Natural killer cell (primary cell): ENCODE data around the gene MTUS2. TPM values are rescaled to one million over a fixed set of nuclear protein-coding genes. Genes with fewer than 3 reads are reported as not detected.

Experiments
- ATAC-seq, 3 donors: fragments of 150-1000 bp in 2 of 3; fragments of 200-7000 bp in 1 of 3; cut with Tn5 transposase; 1 replicate in 1 of 3; 2 replicates in 2 of 3; pipeline ENCODE4 v1.10.0; 2021; ENCODE audit warnings: mild to moderate bottlenecking in 2 of 3, moderate library complexity in 2 of 3
- DNase-seq, 2 donors: peaks; one replicate each; pipeline versions ENCODE4 v3.0.0 to v3.0.0-alpha.2; 2013 to 2021; ENCODE audit warnings: mixed read lengths in 1 of 2
- H3K27ac ChIP-seq: one replicate; pipeline ENCODE4 v1.5.1; 2013; ENCODE audit warnings: mild to moderate bottlenecking, low read length
- H3K27me3 ChIP-seq: one replicate; pipeline ENCODE4 v1.6.1; 2013; ENCODE audit warnings: low read length; ENCODE audit not compliant: control insufficient read depth, insufficient read depth
- H3K36me3 ChIP-seq: one replicate; pipeline ENCODE4 v1.6.1; 2013; ENCODE audit warnings: low read length; ENCODE audit not compliant: control insufficient read depth, insufficient read depth
- H3K4me1 ChIP-seq: one replicate; pipeline ENCODE4 v1.6.1; 2013; ENCODE audit warnings: low read length; ENCODE audit not compliant: control insufficient read depth, insufficient read depth
- H3K4me3 ChIP-seq: one replicate; pipeline ENCODE4 v1.5.1; 2013; ENCODE audit warnings: low read length
- H3K9me3 ChIP-seq: one replicate; pipeline ENCODE4 v1.6.1; 2013; ENCODE audit warnings: low read length; ENCODE audit not compliant: control insufficient read depth, insufficient read depth
- H3K27ac Mint-ChIP-seq, 2 donors: one replicate each; pipeline ENCODE4 v1.8.0; 2022; ENCODE audit warnings: mild to moderate bottlenecking in 2 of 2, mixed read lengths in 2 of 2, moderate library complexity in 1 of 2
- H3K27me3 Mint-ChIP-seq, 2 donors: one replicate each; pipeline ENCODE4 v1.8.0; 2022; ENCODE audit warnings: low read depth in 2 of 2, mixed read lengths in 2 of 2
- H3K36me3 Mint-ChIP-seq: one replicate; pipeline ENCODE4 v1.8.0; 2022; ENCODE audit warnings: mixed read lengths
- H3K4me1 Mint-ChIP-seq, 2 donors: one replicate each; pipeline ENCODE4 v1.8.0; 2022; ENCODE audit warnings: mixed read lengths in 2 of 2
- H3K4me3 Mint-ChIP-seq: one replicate; pipeline ENCODE4 v1.8.0; 2022; ENCODE audit warnings: mild to moderate bottlenecking, moderate library complexity, mixed read lengths
- H3K9me3 Mint-ChIP-seq, 2 donors: one replicate each; pipeline ENCODE4 v1.8.0; 2022; ENCODE audit warnings: mixed read lengths in 2 of 2
- WGBS: methylation state at CpG from one replicate; pipeline ENCODE4 v1.1.7; 2013; ENCODE audit warnings: missing lambda C conversion rate; ENCODE audit not compliant: insufficient coverage; 5-methylcytosine and 5-hydroxymethylcytosine counted together
- intact Hi-C: fragments of 100-400 bp; cut with micrococcal nuclease; formaldehyde crosslinking; loops from one replicate; pipeline ENCODE4 v1.14.2; 2022
- total RNA-seq, 4 donors: library from RNA; stranded (reverse); fragments of 120-200 nt in 1 of 4; gene quantifications; one replicate each; pipeline versions ENCODE4 v1.2.3 to v1.2.4, GENCODE V29; 2013 to 2022
- TF ChIP-seq, protein P1 (sequence below): fragments of 200-600 bp; IDR thresholded peaks from one replicate; pipeline ENCODE4 v1.8.0; 2022; ENCODE audit warnings: antibody characterized with exemption

MTUS2 gene
- total RNA-seq, 3 donors from 2014 or later (not counting 1 experiment from before 2014, with no cell fraction given), result not detected

DNA sequence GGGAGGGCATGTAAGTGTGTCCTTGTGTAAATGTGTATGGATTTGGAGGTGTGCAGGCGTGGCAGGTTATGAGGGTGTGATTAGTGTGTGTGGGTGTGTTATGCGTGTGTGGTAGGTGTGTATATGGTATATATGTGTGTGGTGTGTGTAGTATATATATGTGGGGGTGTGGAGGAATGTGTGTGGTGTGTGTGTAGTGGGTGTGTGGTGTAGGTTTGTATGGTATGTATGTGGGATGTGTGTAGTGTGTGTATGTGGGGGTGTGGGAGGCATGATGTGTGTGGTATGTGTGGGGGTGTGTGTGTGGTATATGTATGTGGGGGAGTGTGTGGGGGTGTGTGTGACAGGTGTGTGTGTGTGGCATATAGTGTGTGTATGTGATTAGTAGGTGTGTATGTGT, 671.1 kb downstream of the MTUS2 start:
- peaks cover 9% of the 10 kb centered on the region for H3K4me1 ChIP-seq
- intact Hi-C loops, result no loop called here
- no peak for DNase-seq
- no peak overlapping the region for H3K27ac Mint-ChIP-seq
- 91% methylated on average over 2 of the region's 2 CpGs for WGBS
- H3K36me3 ChIP-seq, result no peaks in the 10 kb centered on the region
- H3K4me1 Mint-ChIP-seq, result peaks cover 0 to 2% of the 10 kb centered on the region in 2 donors
- ATAC-seq, result peak in 1 of 3 donors; percentile 35
- H3K9me3 Mint-ChIP-seq, result no peaks in the 10 kb centered on the region
- no peak overlapping the region for H3K4me3 Mint-ChIP-seq
- H3K4me3 ChIP-seq, result no peak overlapping the region
- H3K27ac ChIP-seq, result no peak overlapping the region
- TF ChIP-seq, protein P1, sequence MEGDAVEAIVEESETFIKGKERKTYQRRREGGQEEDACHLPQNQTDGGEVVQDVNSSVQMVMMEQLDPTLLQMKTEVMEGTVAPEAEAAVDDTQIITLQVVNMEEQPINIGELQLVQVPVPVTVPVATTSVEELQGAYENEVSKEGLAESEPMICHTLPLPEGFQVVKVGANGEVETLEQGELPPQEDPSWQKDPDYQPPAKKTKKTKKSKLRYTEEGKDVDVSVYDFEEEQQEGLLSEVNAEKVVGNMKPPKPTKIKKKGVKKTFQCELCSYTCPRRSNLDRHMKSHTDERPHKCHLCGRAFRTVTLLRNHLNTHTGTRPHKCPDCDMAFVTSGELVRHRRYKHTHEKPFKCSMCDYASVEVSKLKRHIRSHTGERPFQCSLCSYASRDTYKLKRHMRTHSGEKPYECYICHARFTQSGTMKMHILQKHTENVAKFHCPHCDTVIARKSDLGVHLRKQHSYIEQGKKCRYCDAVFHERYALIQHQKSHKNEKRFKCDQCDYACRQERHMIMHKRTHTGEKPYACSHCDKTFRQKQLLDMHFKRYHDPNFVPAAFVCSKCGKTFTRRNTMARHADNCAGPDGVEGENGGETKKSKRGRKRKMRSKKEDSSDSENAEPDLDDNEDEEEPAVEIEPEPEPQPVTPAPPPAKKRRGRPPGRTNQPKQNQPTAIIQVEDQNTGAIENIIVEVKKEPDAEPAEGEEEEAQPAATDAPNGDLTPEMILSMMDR, result no peak
- no peaks in the 10 kb centered on the region for H3K36me3 Mint-ChIP-seq
- no peaks in the 10 kb centered on the region for H3K27me3 ChIP-seq
- H3K27me3 Mint-ChIP-seq, result peaks cover 7 to 8% of the 10 kb centered on the region in 2 donors
- H3K9me3 ChIP-seq, result no peaks in the 10 kb centered on the region

DNA sequence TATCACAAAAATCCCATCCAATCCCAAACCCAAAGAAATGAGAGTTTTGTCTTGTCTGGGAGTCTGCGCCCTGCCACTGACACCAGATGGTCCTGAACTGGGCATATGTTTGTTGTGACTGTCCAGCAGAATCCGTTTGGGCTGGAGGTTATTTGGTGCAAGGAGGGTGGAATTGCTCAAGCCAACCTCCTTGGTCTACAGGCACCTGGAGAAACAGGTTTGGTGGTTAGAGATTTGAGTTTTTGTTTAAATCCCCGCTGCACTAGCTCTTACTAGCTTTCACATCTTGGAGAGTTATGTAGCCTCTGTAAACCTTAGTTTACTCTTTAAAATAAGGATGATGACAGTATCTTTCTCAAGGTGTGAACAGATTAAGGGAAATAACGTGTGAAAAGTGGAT, 673.7 kb downstream of the MTUS2 start:
- Histone ChIP-seq H3K4me1 (peaks cover 15% of the 10 kb centered on the region), H3K9me3 (no peaks in the 10 kb centered on the region), H3K27ac (no peak overlapping the region), H3K4me3 (no peak overlapping the region), H3K36me3 (no peaks in the 10 kb centered on the region), H3K27me3 (no peaks in the 10 kb centered on the region)
- intact Hi-C loops, result no loop called here
- Mint-ChIP-seq H3K36me3 (no peaks in the 10 kb centered on the region), H3K9me3 (no peaks in the 10 kb centered on the region), H3K4me3 (no peak overlapping the region), H3K27me3 (peaks cover 10 to 13% of the 10 kb centered on the region in 2 donors), H3K27ac (no peak overlapping the region), H3K4me1 (peaks cover 0 to 8% of the 10 kb centered on the region in 2 donors)
- TF ChIP-seq, protein P1, result no peak
- DNase-seq (no peak), ATAC-seq (no peak)
- 86% methylated on average over 4 of the region's 4 CpGs for WGBS

DNA sequence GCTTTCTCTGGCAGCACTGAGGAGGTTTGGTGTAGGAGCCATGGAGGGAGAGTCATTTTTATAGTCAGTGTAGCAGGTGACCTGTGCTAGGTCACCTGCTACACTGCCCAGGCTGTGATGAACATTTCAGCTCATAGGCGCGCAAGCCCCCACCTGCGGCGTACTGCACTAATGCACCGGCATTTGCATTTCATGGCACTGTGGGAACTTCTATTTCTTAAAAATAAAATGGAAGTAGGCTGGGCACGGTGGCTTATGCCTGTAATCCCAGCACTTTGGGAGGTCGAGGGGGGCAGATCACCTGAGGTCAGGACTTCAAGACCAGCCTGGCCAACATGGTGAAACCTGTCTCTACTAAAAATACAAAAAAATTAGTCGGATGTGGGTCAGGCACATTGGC, 674.4 kb downstream of the MTUS2 start:
- no peak for ATAC-seq
- TF ChIP-seq, protein P1, result no peak
- H3K36me3 ChIP-seq, result no peaks in the 10 kb centered on the region
- H3K27ac Mint-ChIP-seq, result no peak overlapping the region
- H3K4me1 ChIP-seq, result peaks cover 15% of the 10 kb centered on the region
- peaks cover 10 to 13% of the 10 kb centered on the region in 2 donors for H3K27me3 Mint-ChIP-seq
- H3K9me3 Mint-ChIP-seq, result no peaks in the 10 kb centered on the region
- intact Hi-C loops, result no loop called here
- H3K4me3 ChIP-seq, result no peak overlapping the region
- no peak overlapping the region for H3K4me3 Mint-ChIP-seq
- no peaks in the 10 kb centered on the region for H3K27me3 ChIP-seq
- H3K36me3 Mint-ChIP-seq, result no peaks in the 10 kb centered on the region
- no peak overlapping the region for H3K27ac ChIP-seq
- DNase-seq, result no peak
- 81% methylated on average over 8 of the region's 8 CpGs for WGBS
- peaks cover 0 to 8% of the 10 kb centered on the region in 2 donors for H3K4me1 Mint-ChIP-seq
- H3K9me3 ChIP-seq, result no peaks in the 10 kb centered on the region

DNA sequence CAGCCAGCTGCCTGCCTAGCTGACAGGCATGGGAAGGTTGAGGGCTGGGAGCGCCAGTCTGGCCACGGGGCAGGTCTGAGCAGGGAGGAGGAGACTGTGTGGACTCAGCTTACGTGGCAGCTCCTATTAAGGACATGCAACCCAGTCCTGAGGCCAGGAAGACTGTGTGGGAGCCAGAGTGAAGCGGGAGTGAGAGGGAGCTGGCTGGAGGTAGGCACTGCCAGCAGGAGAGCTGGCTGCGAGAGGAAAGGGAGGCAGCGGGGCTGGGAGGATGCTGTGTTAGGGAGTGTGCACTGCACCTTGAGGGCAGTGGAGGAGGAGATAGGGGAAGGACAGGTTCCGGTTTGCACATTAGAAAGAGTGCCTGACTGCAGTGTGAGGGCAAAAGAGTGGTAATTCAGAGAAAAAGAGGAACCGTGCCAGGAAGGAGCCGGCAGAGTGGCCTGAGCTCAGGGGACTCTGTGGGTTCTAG, 676.1 kb downstream of the MTUS2 start:
- H3K27ac ChIP-seq, result no peak overlapping the region
- Mint-ChIP-seq H3K4me3 (no peak overlapping the region), H3K4me1 (peaks cover 0 to 8% of the 10 kb centered on the region in 2 donors), H3K27me3 (peaks cover 10 to 17% of the 10 kb centered on the region in 2 donors), H3K36me3 (no peaks in the 10 kb centered on the region), H3K27ac (no peak overlapping the region), H3K9me3 (no peaks in the 10 kb centered on the region)
- no peaks in the 10 kb centered on the region for H3K9me3 ChIP-seq
- intact Hi-C loops, result no loop called here
- 8% methylated on average over 9 of the region's 9 CpGs for WGBS
- ATAC-seq (peak in 2 of 3 donors; percentile 20 to 25), DNase-seq (no peak)
- TF ChIP-seq, protein P1, result no peak
- H3K4me3 ChIP-seq, result no peak overlapping the region
- peaks cover 15% of the 10 kb centered on the region for H3K4me1 ChIP-seq
- H3K36me3 ChIP-seq, result no peaks in the 10 kb centered on the region
- H3K27me3 ChIP-seq, result no peaks in the 10 kb centered on the region
